H1 (cell line): ENCODE measurements around the gene GPR156.

Experiments
- CREB1 ChIP-seq: IDR thresholded peaks from 2 replicates; pipeline ENCODE4 v1.6.1; 2012; ENCODE audit warnings: inconsistent platforms
- POLR2A ChIP-seq, 2 experiments: IDR thresholded peaks; 1 replicate in 1 of 2; 2 replicates in 1 of 2; pipeline ENCODE4 v1.6.1; 2011; ENCODE audit warnings: low read depth in 2 of 2, low read length in 2 of 2, mild to moderate bottlenecking in 2 of 2; ENCODE audit errors: control extremely low read depth in 1 of 2

GRCh38 chr3:120170223-120170622 lies 114.8 kb downstream of the GPR156 start:
- no peak for TF ChIP-seq CREB1
- TF ChIP-seq POLR2A (IDR thresholded peaks at IDR 0.05; ENCODE audit: control extremely low read depth in 1 of 2, low read depth in 2 of 2, low read length in 2 of 2), result no peak
